Measurements from ENCODE around the gene GTPBP3. TPM values are rescaled to one million over a fixed set of nuclear protein-coding genes. Genes with fewer than 3 reads are reported as not detected.

GTPBP3 gene
- total and polyA plus RNA-seq, 3 experiments from 2014 or later = 13.3 to 55.7 (median 47.3) TPM

- H3K9me3 Mint-ChIP-seq = no peaks in the 10 kb centered on the region
- DNase-seq = no peak
- H3K36me3 Mint-ChIP-seq = peaks cover 0 to 8% (median 1%) of the 10 kb centered on the region in 3 donors
- Histone ChIP-seq H3K36me3 (ENCODE audit: insufficient read depth, low read length) (no peaks in the 10 kb centered on the region), H3K9me3 (ENCODE audit: low read length) (no peaks in the 10 kb centered on the region), H3K27ac (ENCODE audit: low read depth, low read length) (no peak overlapping the region), H3K4me1 (ENCODE audit: insufficient read depth, low read length) (peaks cover 9% of the 10 kb centered on the region), H3K27me3 (ENCODE audit: insufficient read depth, low read length, poor library complexity, severe bottlenecking) (no peaks in the 10 kb centered on the region), H3K4me3 (ENCODE audit: low read length) (no peak overlapping the region)
- ChIA-PET POLR2A (interaction anchor here (2.0 kb wide), 1 partner anchor 18 kb away, joined by 5 read pairs; the partner anchor contains the start of gene DDA1), CTCF (interaction anchor here (1.8 kb wide), 1 partner anchor 18 kb away, joined by 6 read pairs; the partner anchor contains the start of gene DDA1)
- peak overlapping the region in 4 of 7 donors; percentile 43 to 58 (median 50) for H3K4me3 Mint-ChIP-seq
- no peaks in the 10 kb centered on the region for H3K27me3 Mint-ChIP-seq
- H3K4me1 Mint-ChIP-seq = peaks cover 5 to 30% (median 9%) of the 10 kb centered on the region in 3 donors
- peak overlapping the region in 4 of 8 donors; percentile 7 to 91 (median 56) for H3K27ac Mint-ChIP-seq
Observed at GRCh38 chr19:17326595-17326966, 10.8 kb upstream of the GTPBP3 start.

GRCh38 chr19:17327068-17327653 is 10.2 kb upstream of the GTPBP3 start:
- POLR2A ChIA-PET = interaction anchor here (2.0 kb wide), 1 partner anchor 18 kb away, joined by 5 read pairs; the partner anchor contains the start of gene DDA1
- H3K4me3 Mint-ChIP-seq = peak overlapping the region; percentile 39 to 83 (median 50)

GRCh38 chr19:17327654-17328516 is 9.5 kb upstream of the GTPBP3 start:
- Mint-ChIP-seq H3K27me3 (no peaks in the 10 kb centered on the region), H3K4me3 (peak overlapping the region; percentile 65 to 84 (median 77)), H3K27ac (peak overlapping the region in 6 of 8 donors; percentile 35 to 86 (median 70)), H3K36me3 (peaks cover 0 to 3% (median 1%) of the 10 kb centered on the region in 3 donors), H3K4me1 (peaks cover 4 to 23% (median 9%) of the 10 kb centered on the region in 3 donors), H3K9me3 (no peaks in the 10 kb centered on the region)
- DNase-seq = peak; percentile 48 to 73 (median 56)
- Histone ChIP-seq H3K9me3 (ENCODE audit: low read length) (no peaks in the 10 kb centered on the region), H3K4me3 (ENCODE audit: low read length) (peak overlapping the region; percentile 61), H3K27me3 (ENCODE audit: insufficient read depth, low read length, poor library complexity, severe bottlenecking) (no peaks in the 10 kb centered on the region), H3K27ac (ENCODE audit: low read depth, low read length) (peak overlapping the region; percentile 65), H3K4me1 (ENCODE audit: insufficient read depth, low read length) (peaks cover 9% of the 10 kb centered on the region), H3K36me3 (ENCODE audit: insufficient read depth, low read length) (no peaks in the 10 kb centered on the region)
- CTCF ChIA-PET = interaction anchor here (0.6 to 2.1 kb wide), 4 partner anchors 11 to 23 kb away, joined by 3 to 6 read pairs (median 4); partner anchors contain the start of genes DDA1 and MRPL34
- POLR2A ChIA-PET = interaction anchor here (0.6 to 0.9 kb wide), 2 partner anchors 10 to 19 kb away, joined by 5 to 8 read pairs; partner anchors contain the start of gene DDA1

More at GRCh38 chr19:17327068-17327653, 10.2 kb upstream of the GTPBP3 start:
- Histone ChIP-seq H3K9me3 (ENCODE audit: low read length) (no peaks in the 10 kb centered on the region), H3K27me3 (ENCODE audit: insufficient read depth, low read length, poor library complexity, severe bottlenecking) (no peaks in the 10 kb centered on the region), H3K4me1 (ENCODE audit: insufficient read depth, low read length) (peaks cover 9% of the 10 kb centered on the region), H3K27ac (ENCODE audit: low read depth, low read length) (no peak overlapping the region), H3K4me3 (ENCODE audit: low read length) (no peak overlapping the region), H3K36me3 (ENCODE audit: insufficient read depth, low read length) (no peaks in the 10 kb centered on the region)
- DNase-seq = no peak
- Mint-ChIP-seq H3K27ac (peak overlapping the region in 3 of 8 donors; percentile 7 to 66 (median 46)), H3K36me3 (peaks cover 0 to 8% (median 1%) of the 10 kb centered on the region in 3 donors), H3K9me3 (no peaks in the 10 kb centered on the region), H3K27me3 (no peaks in the 10 kb centered on the region), H3K4me1 (peaks cover 5 to 30% (median 9%) of the 10 kb centered on the region in 3 donors)
- CTCF ChIA-PET = interaction anchor here (0.6 to 1.8 kb wide), 2 partner anchors 10 to 18 kb away, joined by 3 to 6 read pairs; partner anchors contain the start of gene DDA1

- Histone ChIP-seq H3K27ac (ENCODE audit: low read depth, low read length) (peak overlapping the region; percentile 65), H3K9me3 (ENCODE audit: low read length) (no peaks in the 10 kb centered on the region), H3K4me3 (ENCODE audit: low read length) (peak overlapping the region; percentile 61), H3K36me3 (ENCODE audit: insufficient read depth, low read length) (no peaks in the 10 kb centered on the region), H3K4me1 (ENCODE audit: insufficient read depth, low read length) (peaks cover 11% of the 10 kb centered on the region), H3K27me3 (ENCODE audit: insufficient read depth, low read length, poor library complexity, severe bottlenecking) (no peaks in the 10 kb centered on the region)
- Mint-ChIP-seq H3K4me1 (peaks cover 2 to 26% (median 9%) of the 10 kb centered on the region in 3 donors), H3K36me3 (peaks cover 0 to 3% (median 2%) of the 10 kb centered on the region in 3 donors), H3K4me3 (peak overlapping the region; percentile 51 to 85 (median 71)), H3K27ac (peak overlapping the region in 3 of 8 donors; percentile 36 to 70 (median 70)), H3K9me3 (no peaks in the 10 kb centered on the region), H3K27me3 (no peaks in the 10 kb centered on the region)
- CTCF ChIA-PET = interaction anchor here (0.9 to 2.1 kb wide), 3 partner anchors 20 to 23 kb away, joined by 3 to 5 read pairs (median 4); partner anchors contain the start of genes DDA1 and MRPL34
- POLR2A ChIA-PET = interaction anchor here (0.6 to 0.9 kb wide), 2 partner anchors 11 to 20 kb away, joined by 5 to 8 read pairs; partner anchors contain the start of gene DDA1
- peak; percentile 28 to 63 (median 40) for DNase-seq
Observed at GRCh38 chr19:17328517-17329365, 8.6 kb upstream of the GTPBP3 start.

- H3K27me3 Mint-ChIP-seq = no peaks in the 10 kb centered on the region
- Histone ChIP-seq H3K36me3 (ENCODE audit: insufficient read depth, low read length) (no peaks in the 10 kb centered on the region), H3K27ac (ENCODE audit: low read depth, low read length) (no peak overlapping the region), H3K4me3 (ENCODE audit: low read length) (no peak overlapping the region), H3K9me3 (ENCODE audit: low read length) (no peaks in the 10 kb centered on the region), H3K27me3 (ENCODE audit: insufficient read depth, low read length, poor library complexity, severe bottlenecking) (no peaks in the 10 kb centered on the region), H3K4me1 (ENCODE audit: insufficient read depth, low read length) (peaks cover 15% of the 10 kb centered on the region)
- peak overlapping the region; percentile 47 to 79 (median 62) for H3K4me3 Mint-ChIP-seq
- peaks cover 7 to 31% (median 13%) of the 10 kb centered on the region in 3 donors for H3K4me1 Mint-ChIP-seq
- ChIA-PET POLR2A (no interaction called here), CTCF (interaction anchor here (1.6 to 2.1 kb wide), 2 partner anchors 21 to 24 kb away, joined by 4 to 5 read pairs; partner anchors contain the start of genes DDA1 and MRPL34)
- peak overlapping the region in 2 of 8 donors; percentile 5 to 42 for H3K27ac Mint-ChIP-seq
- no peak for DNase-seq
- no peaks in the 10 kb centered on the region for H3K9me3 Mint-ChIP-seq
- peaks cover 0 to 4% (median 3%) of the 10 kb centered on the region in 3 donors for H3K36me3 Mint-ChIP-seq
Observed at GRCh38 chr19:17329366-17330261, 7.7 kb upstream of the GTPBP3 start.

GRCh38 chr19:17330262-17331044 is 6.9 kb upstream of the GTPBP3 start:
- no peak for DNase-seq
- Mint-ChIP-seq H3K27me3 (no peaks in the 10 kb centered on the region), H3K27ac (peak overlapping the region in 3 of 8 donors; percentile 17 to 23 (median 21)), H3K4me3 (peak overlapping the region; percentile 41 to 67 (median 62)), H3K4me1 (peaks cover 15 to 38% (median 20%) of the 10 kb centered on the region in 3 donors), H3K36me3 (peaks cover 0 to 4% (median 3%) of the 10 kb centered on the region in 3 donors), H3K9me3 (no peaks in the 10 kb centered on the region)
- Histone ChIP-seq H3K27me3 (ENCODE audit: insufficient read depth, low read length, poor library complexity, severe bottlenecking) (no peaks in the 10 kb centered on the region), H3K36me3 (ENCODE audit: insufficient read depth, low read length) (no peaks in the 10 kb centered on the region), H3K27ac (ENCODE audit: low read depth, low read length) (no peak overlapping the region), H3K4me1 (ENCODE audit: insufficient read depth, low read length) (peaks cover 21% of the 10 kb centered on the region), H3K9me3 (ENCODE audit: low read length) (no peaks in the 10 kb centered on the region), H3K4me3 (ENCODE audit: low read length) (no peak overlapping the region)
- CTCF ChIA-PET = interaction anchor here (1.6 kb wide), 1 partner anchor 21 kb away, joined by 4 read pairs; the partner anchor contains the start of gene DDA1
- POLR2A ChIA-PET = interaction anchor here (1.2 kb wide), 1 partner anchor 25 kb away, joined by 4 read pairs; no protein-coding TSS in a partner anchor

Measured in CD8-positive, alpha-beta memory T cell (primary cell).